Measurements from ENCODE around the gene ENO2. TPM values are rescaled to one million over a fixed set of nuclear protein-coding genes. Genes with fewer than 3 reads are reported as not detected.

ENO2 gene
- total RNA-seq, 2 donors from 2014 or later = 9.7 to 36.9 TPM

GRCh38 chr12:6967651-6968100 is 53.3 kb downstream of the ENO2 start:
- no peaks in the 10 kb centered on the region for H3K27me3 ChIP-seq
- H3K27ac ChIP-seq = no peak overlapping the region
- no peak overlapping the region for H3K4me3 ChIP-seq
- H3K36me3 ChIP-seq = peaks cover 41% of the 10 kb centered on the region
- no peak for TF ChIP-seq CTCF (IDR thresholded peaks at IDR 0.05)
- DNase-seq (ENCODE audit: low spot score) = no peak
- H3K9me3 ChIP-seq = no peaks in the 10 kb centered on the region
- peaks cover 0 to 36% of the 10 kb centered on the region in 2 donors for H3K4me1 ChIP-seq

- H3K36me3 ChIP-seq = peaks cover 41% of the 10 kb centered on the region
- H3K27me3 ChIP-seq = no peaks in the 10 kb centered on the region
- H3K27ac ChIP-seq = no peak overlapping the region
- no peak for DNase-seq (ENCODE audit: low spot score)
- no peak for TF ChIP-seq CTCF (IDR thresholded peaks at IDR 0.05)
- no peak overlapping the region for H3K4me3 ChIP-seq
- H3K4me1 ChIP-seq = peaks cover 0 to 36% of the 10 kb centered on the region in 2 donors
- H3K9me3 ChIP-seq = no peaks in the 10 kb centered on the region
Measured at GRCh38 chr12:6968426-6968825, 54.0 kb downstream of the ENO2 start.

DNA sequence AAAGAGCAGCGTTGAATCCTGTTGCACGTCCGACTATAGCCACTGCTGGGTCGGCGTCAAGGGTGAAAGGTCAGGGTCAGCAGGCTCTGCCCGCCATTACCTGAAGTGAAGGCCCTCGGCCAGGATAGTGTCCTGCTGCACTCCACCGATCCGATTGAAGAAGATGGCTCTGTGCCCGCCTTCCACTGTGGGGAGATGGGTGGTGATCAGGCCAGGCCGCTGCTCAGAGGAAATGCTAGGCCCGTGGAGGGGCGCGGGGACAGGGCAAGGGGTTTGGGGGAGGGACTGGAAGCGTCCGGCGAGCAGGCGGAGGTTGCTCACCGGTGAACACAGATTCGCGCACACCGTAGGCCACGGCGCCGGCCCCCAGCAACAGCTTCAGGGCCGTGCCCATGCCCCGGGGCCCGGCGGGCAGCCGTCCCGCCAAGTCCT is 55.7 kb downstream of the ENO2 start:
- Histone ChIP-seq H3K4me1 (peaks cover 0 to 31% of the 10 kb centered on the region in 2 donors), H3K27ac (peak overlapping the region; percentile 88 to 92), H3K4me3 (peak overlapping the region; percentile 81 to 87), H3K36me3 (peaks cover 52% of the 10 kb centered on the region), H3K9me3 (no peaks in the 10 kb centered on the region), H3K27me3 (no peaks in the 10 kb centered on the region)
- no peak for DNase-seq (ENCODE audit: low spot score)
- no peak for TF ChIP-seq CTCF (IDR thresholded peaks at IDR 0.05)

MicroRNAs within 50 kb of the gene (microRNA counts, 767-probe panel; counts per million panel counts)
- microRNA hsa-miR-141-3p (0 to 1,767 counts per million in 2 donors), microRNA hsa-miR-200c-3p (0 to 1,434 counts per million in 2 donors)

Small RNA genes within 50 kb of the gene (microRNA-seq; reads per million reads assigned to microRNA genes)
- gene MIR141 (ENCODE audit: borderline number of aligned reads in 2 of 2, borderline replicate concordance in 1 of 2) (2.1 to 5.0 reads per million in 2 donors), gene MIR200C (ENCODE audit: borderline number of aligned reads in 2 of 2, borderline replicate concordance in 1 of 2) (92.1 to 197 reads per million in 2 donors)

Other genes starting within 250 kb of the ENO2 start
- 10 to 100 TPM; 23.8 to 33.3 TPM for gene ZNF384, start 225.2 kb upstream of the ENO2 start, total RNA-seq
- not detected for gene PIANP, start 213.8 kb upstream of the ENO2 start, total RNA-seq
- gene COPS7A, start 190.5 kb upstream of the ENO2 start, total RNA-seq = 10 to 100 TPM; 72.7 to 73.6 TPM
- gene MLF2, start 161.4 kb upstream of the ENO2 start, total RNA-seq = 100 to 1,000 TPM; 121 to 138 TPM
- 100 to 1,000 TPM in 1 of 2 donors, 10 to 100 TPM in 1; 67.8 to 119 TPM for gene PTMS, start 148.2 kb upstream of the ENO2 start, total RNA-seq
- gene LAG3, start 142.1 kb upstream of the ENO2 start, total RNA-seq = under 1 TPM in 1 of 2 donors, not detected in 1; 0.47 TPM
- 1 to 10 TPM; 3.2 to 7.3 TPM for gene CD4, start 125.1 kb upstream of the ENO2 start, total RNA-seq
- 1 to 10 TPM in 1 of 2 donors, under 1 TPM in 1; 0.44 to 7.0 TPM for gene GPR162, start 92.8 kb upstream of the ENO2 start, total RNA-seq
- gene P3H3, start 86.2 kb upstream of the ENO2 start, total RNA-seq = 10 to 100 TPM in 1 of 2 donors, 1 to 10 TPM in 1; 7.0 to 11.0 TPM
- 1 to 10 TPM in 1 of 2 donors, under 1 TPM in 1; 0.83 to 1.5 TPM for gene GNB3, start 73.7 kb upstream of the ENO2 start, total RNA-seq
- 1 to 10 TPM in 1 of 2 donors, under 1 TPM in 1; 0.39 to 1.7 TPM for gene CDCA3, start 63.3 kb upstream of the ENO2 start, total RNA-seq
- gene USP5, start 62.4 kb upstream of the ENO2 start, total RNA-seq = 10 to 100 TPM; 35.3 to 45.1 TPM
- gene TPI1, start 47.0 kb upstream of the ENO2 start, total RNA-seq = 100 to 1,000 TPM; 755 to 842 TPM
- 1 to 10 TPM; 4.1 to 6.4 TPM for gene SPSB2, start 41.3 kb upstream of the ENO2 start, total RNA-seq
- 10 to 100 TPM in 1 of 2 donors, 1 to 10 TPM in 1; 8.4 to 15.6 TPM for gene LRRC23, start 9.8 kb upstream of the ENO2 start, total RNA-seq
- 10 to 100 TPM; 37.1 to 68.9 TPM for gene ATN1, start 13.4 kb downstream of the ENO2 start, total RNA-seq
- not detected for gene RNU7-1, start 29.2 kb downstream of the ENO2 start, total RNA-seq
- gene C12orf57, start 29.4 kb downstream of the ENO2 start, total RNA-seq = 100 to 1,000 TPM; 398 to 533 TPM
- gene PTPN6, start 36.8 kb downstream of the ENO2 start, total RNA-seq = 1 to 10 TPM; 3.7 to 7.5 TPM
- gene PHB2, start 56.1 kb downstream of the ENO2 start, total RNA-seq = 100 to 1,000 TPM; 160 to 183 TPM
- gene EMG1, start 56.3 kb downstream of the ENO2 start, total RNA-seq = 10 to 100 TPM; 16.5 to 28.4 TPM
- gene LPCAT3, start 103.9 kb downstream of the ENO2 start, total RNA-seq = 10 to 100 TPM; 20.0 to 33.3 TPM
- gene C1S, start 146.1 kb downstream of the ENO2 start, total RNA-seq = 100 to 1,000 TPM; 114 to 232 TPM
- gene C1R, start 177.9 kb downstream of the ENO2 start, total RNA-seq = 100 to 1,000 TPM; 191 to 467 TPM
- 10 to 100 TPM; 18.7 to 34.7 TPM for gene C1RL, start 194.6 kb downstream of the ENO2 start, total RNA-seq
- gene RBP5, start 214.3 kb downstream of the ENO2 start, total RNA-seq = not detected
- 1 to 10 TPM; 6.1 to 8.3 TPM for gene CLSTN3, start 215.8 kb downstream of the ENO2 start, total RNA-seq

Measured in right atrium auricular region (tissue), 2 donors.